ENCODE results near the gene NFIA. TPM values are rescaled to one million over a fixed set of nuclear protein-coding genes. Genes with fewer than 3 reads are reported as not detected.

NFIA gene
- total RNA-seq, 1 experiment from 2014 or later: 38.6 TPM

- Mint-ChIP-seq H3K27ac (ENCODE audit: unreplicated experiment) (peak overlapping the region; percentile 67), H3K4me1 (ENCODE audit: low read depth, unreplicated experiment) (peaks cover 60% of the 10 kb centered on the region), H3K27me3 (ENCODE audit: unreplicated experiment) (no peaks in the 10 kb centered on the region), H3K36me3 (ENCODE audit: insufficient read depth, unreplicated experiment) (no peaks in the 10 kb centered on the region), H3K9me3 (ENCODE audit: low read depth, unreplicated experiment) (no peaks in the 10 kb centered on the region), H3K4me3 (ENCODE audit: low read depth, unreplicated experiment) (no peak overlapping the region)
- no peak for TF ChIP-seq CTCF (IDR thresholded peaks at IDR 0.05; ENCODE audit: unreplicated experiment)
- intact Hi-C loops (cut with micrococcal nuclease; ENCODE audit: unreplicated experiment): loop anchor here (5.0 kb wide), 1 partner anchor 149 kb away; no protein-coding TSS in a partner anchor
- BruUV-seq (replicated peaks): no TSS peak
- peak; percentile 15 for DNase-seq
- CTCF ChIA-PET: interaction anchor here (1.0 kb wide), 1 partner anchor 17 kb away, joined by 3 read pairs; no protein-coding TSS in a partner anchor
These were observed 354.2 kb downstream of the NFIA start for GRCh38 chr1:61436491-61437120.

GRCh38 chr1:61439234-61439633 is 356.9 kb downstream of the NFIA start:
- no peak for DNase-seq
- TF ChIP-seq CTCF (IDR thresholded peaks at IDR 0.05; ENCODE audit: unreplicated experiment): no peak
- BruUV-seq (replicated peaks): no TSS peak
- CTCF ChIA-PET: no interaction called here
- Mint-ChIP-seq H3K27ac (ENCODE audit: unreplicated experiment) (no peak overlapping the region), H3K4me1 (ENCODE audit: low read depth, unreplicated experiment) (peaks cover 46% of the 10 kb centered on the region), H3K36me3 (ENCODE audit: insufficient read depth, unreplicated experiment) (no peaks in the 10 kb centered on the region), H3K27me3 (ENCODE audit: unreplicated experiment) (no peaks in the 10 kb centered on the region), H3K4me3 (ENCODE audit: low read depth, unreplicated experiment) (no peak overlapping the region), H3K9me3 (ENCODE audit: low read depth, unreplicated experiment) (no peaks in the 10 kb centered on the region)
- intact Hi-C loops (cut with micrococcal nuclease; ENCODE audit: unreplicated experiment): loop anchor here (5.0 kb wide), 1 partner anchor 152 kb away; no protein-coding TSS in a partner anchor

GRCh38 chr1:61441723-61442262 is 359.4 kb downstream of the NFIA start:
- no peak overlapping the region for H3K27ac Mint-ChIP-seq (ENCODE audit: unreplicated experiment)
- no peaks in the 10 kb centered on the region for H3K9me3 Mint-ChIP-seq (ENCODE audit: low read depth, unreplicated experiment)
- CTCF ChIA-PET: no interaction called here
- no peak overlapping the region for H3K4me3 Mint-ChIP-seq (ENCODE audit: low read depth, unreplicated experiment)
- intact Hi-C loops (cut with micrococcal nuclease; ENCODE audit: unreplicated experiment): no loop called here
- H3K36me3 Mint-ChIP-seq (ENCODE audit: insufficient read depth, unreplicated experiment): peaks cover 5% of the 10 kb centered on the region
- BruUV-seq (replicated peaks): no TSS peak
- H3K27me3 Mint-ChIP-seq (ENCODE audit: unreplicated experiment): no peaks in the 10 kb centered on the region
- no peak for TF ChIP-seq CTCF (IDR thresholded peaks at IDR 0.05; ENCODE audit: unreplicated experiment)
- DNase-seq: no peak
- H3K4me1 Mint-ChIP-seq (ENCODE audit: low read depth, unreplicated experiment): peaks cover 32% of the 10 kb centered on the region

GRCh38 chr1:61442544-61442943 is 360.2 kb downstream of the NFIA start:
- Mint-ChIP-seq H3K4me3 (ENCODE audit: low read depth, unreplicated experiment) (no peak overlapping the region), H3K4me1 (ENCODE audit: low read depth, unreplicated experiment) (peaks cover 29% of the 10 kb centered on the region), H3K9me3 (ENCODE audit: low read depth, unreplicated experiment) (no peaks in the 10 kb centered on the region), H3K27ac (ENCODE audit: unreplicated experiment) (no peak overlapping the region), H3K36me3 (ENCODE audit: insufficient read depth, unreplicated experiment) (peaks cover 5% of the 10 kb centered on the region), H3K27me3 (ENCODE audit: unreplicated experiment) (no peaks in the 10 kb centered on the region)
- no TSS peak for BruUV-seq (replicated peaks)
- no peak for DNase-seq
- intact Hi-C loops (cut with micrococcal nuclease; ENCODE audit: unreplicated experiment): no loop called here
- CTCF ChIA-PET: no interaction called here
- no peak for TF ChIP-seq CTCF (IDR thresholded peaks at IDR 0.05; ENCODE audit: unreplicated experiment)

Data from Calu3 (cell line).